HepG2 (cell line): ENCODE results near the gene MYADML2. TPM values are rescaled to one million over a fixed set of nuclear protein-coding genes. Genes with fewer than 3 reads are reported as not detected.

Experiments used
- ATAC-seq: fragments of 200-7000 bp; cut with Tn5 transposase; 3 replicates; pipeline ENCODE4 v1.9.1; 2020; ENCODE audit warnings: mild to moderate bottlenecking, moderate library complexity
- BruUV-seq: library from RNA; stranded (reverse); fragments of 400-500 nt; replicated peaks from 2 replicates; lab custom pipeline; 2021; lab: Mats Ljungman, UMichigan
- CTCF ChIA-PET: fragments of 300-600 bp; formaldehyde crosslinking; extraction: SDS; loops from one replicate; lab custom pipeline; 2021; ENCODE audit warnings: low total read pairs, inconsistent platforms, low intra/inter-chr PET ratio; lab: Yijun Ruan, JAX
- POLR2A ChIA-PET: fragments of 350-600 bp; sonication (Branson Sonifier 250); formaldehyde crosslinking; loops from one replicate; lab custom pipeline; 2020; ENCODE audit warnings: antibody characterized with exemption, inconsistent platforms; lab: Yijun Ruan, JAX
- DNase-seq: peaks from one replicate; pipeline ENCODE4 v3.0.0-alpha.2; 2015; ENCODE audit warnings: low spot score
- FAIRE-seq: peaks from 3 replicates; lab custom pipeline; 2011; peaks lifted over from hg19 to GRCh38; lab: Jason Lieb, UNC
- H2AFZ ChIP-seq: one replicate; pipeline ENCODE4 v1.6.1; 2011; ENCODE audit warnings: low read length, inconsistent platforms
- H3K27ac ChIP-seq: fragments of 300-600 bp; 3 replicates; pipeline ENCODE4 v1.8.0; 2011; ENCODE audit warnings: mixed run types, mild to moderate bottlenecking, mixed read lengths, low read length, inconsistent platforms; ENCODE audit not compliant: insufficient read depth; ENCODE audit errors: extremely low read length
- H3K27me3 ChIP-seq, 2 experiments: fragments of 200-600 bp in 1 of 2; 2 replicates in 1 of 2; 3 replicates in 1 of 2; pipeline versions ENCODE4 v1.6.0 to v1.8.0; 2011; ENCODE audit warnings: low read length in 2 of 2, mild to moderate bottlenecking in 2 of 2, moderate library complexity in 2 of 2, inconsistent platforms in 1 of 2; ENCODE audit not compliant: insufficient read depth in 2 of 2, control insufficient read depth in 1 of 2
- H3K36me3 ChIP-seq, 2 experiments: fragments of 200-600 bp in 1 of 2; replicated peaks in 1 of 2; 2 replicates in 1 of 2; 3 replicates in 1 of 2; pipeline versions ENCODE4 v1.5.1 to v1.8.0; 2011; ENCODE audit warnings: low read length in 2 of 2, inconsistent platforms in 1 of 2; ENCODE audit not compliant: insufficient read depth in 2 of 2, control insufficient read depth in 1 of 2
- H3K4me1 ChIP-seq: 2 replicates; pipeline ENCODE4 v1.5.1; 2012; ENCODE audit warnings: low read length, inconsistent platforms; ENCODE audit not compliant: insufficient read depth
- H3K4me2 ChIP-seq: 2 replicates; pipeline ENCODE4 v1.6.0; 2011; ENCODE audit warnings: low read depth, low read length, inconsistent platforms
- H3K4me3 ChIP-seq, 3 experiments: fragments of 200-600 bp in 1 of 3; sonication (generic), shearing (Covaris generic) in 1 of 3; replicated peaks in 1 of 3; 2 replicates each; pipeline ENCODE4 v1.5.1; 2011 to 2016; ENCODE audit warnings: low read length in 3 of 3, inconsistent platforms in 2 of 3, low read depth in 2 of 3, mild to moderate bottlenecking in 2 of 3, control low read depth in 1 of 3, mixed read lengths in 1 of 3; ENCODE audit not compliant: insufficient read depth in 1 of 3
- H3K79me2 ChIP-seq: one replicate; pipeline ENCODE4 v1.6.1; 2011; ENCODE audit warnings: low read length, inconsistent platforms; ENCODE audit not compliant: insufficient read depth
- H3K9ac ChIP-seq: 2 replicates; pipeline ENCODE4 v1.6.0; 2011; ENCODE audit warnings: mild to moderate bottlenecking, low read depth, low read length, inconsistent platforms; ENCODE audit not compliant: insufficient read depth
- H3K9me3 ChIP-seq: 2 replicates; pipeline ENCODE4 v1.5.1; 2012; ENCODE audit warnings: mild to moderate bottlenecking, low read length
- H4K20me1 ChIP-seq: 2 replicates; pipeline ENCODE4 v1.6.0; 2011; ENCODE audit warnings: inconsistent platforms, mild to moderate bottlenecking, low read length, moderate library complexity; ENCODE audit not compliant: insufficient read depth
- FOSL2 ChIP-seq: sonication (generic); formaldehyde crosslinking; IDR thresholded peaks from 2 replicates; pipeline ENCODE4 v1.4.0; 2020; ENCODE audit warnings: missing genetic modification reagents
- HIC2 ChIP-seq: sonication (generic); formaldehyde crosslinking; IDR thresholded peaks from 2 replicates; pipeline ENCODE4 v1.9.0; 2022; ENCODE audit warnings: low read depth, missing genetic modification reagents
- NFATC3 ChIP-seq: sonication (generic); formaldehyde crosslinking; IDR thresholded peaks from 2 replicates; pipeline ENCODE4 v1.5.1; 2020; ENCODE audit warnings: mild to moderate bottlenecking, missing genetic modification reagents
- NFE2 ChIP-seq: sonication (generic); formaldehyde crosslinking; IDR thresholded peaks from 2 replicates; pipeline ENCODE4 v1.4.0; 2020; ENCODE audit warnings: missing genetic modification reagents
- ZBTB7A ChIP-seq: sonication (generic); formaldehyde crosslinking; IDR thresholded peaks from 2 replicates; pipeline ENCODE4 v1.8.0; 2022; ENCODE audit warnings: mild to moderate bottlenecking, missing genetic modification reagents
- WGBS: methylation state at CpG from one replicate; pipeline ENCODE4 v1.1.6; 2017; ENCODE audit warnings: low lambda C conversion rate; 5-methylcytosine and 5-hydroxymethylcytosine counted together
- in situ Hi-C: cut with HindIII; loops from 2 replicates; pipeline ENCODE4 v1.10.0; 2017; ENCODE audit warnings: low pct_unique_long_range_greater_than_20kb; ENCODE audit not compliant: extremely low pct_ligation_motif_present
- intact Hi-C: fragments of 100-400 bp; cut with micrococcal nuclease; formaldehyde crosslinking; loops from one replicate; pipeline ENCODE4 v1.10.0; 2022; ENCODE audit not compliant: unreplicated experiment
- polyA plus RNA-seq, 8 experiments: library from polyadenylated mRNA; depleted of rRNA in 3 of 8; stranded (reverse) in 7 of 8; unstranded in 1 of 8; fragments of >200 nt; fragmentation: Illumina TruSeq in 4 of 8; extraction: Trizol in 4 of 8; gene quantifications; 2 replicates each; pipeline versions ENCODE4 v1.2.1 to v1.2.3, GENCODE V29; 2011 to 2016; ENCODE audit warnings: low read depth in 4 of 8, missing spikeins in 1 of 8, mixed read lengths in 1 of 8; ENCODE audit not compliant: insufficient read depth in 1 of 8
- total RNA-seq, 5 experiments: library from RNA; depleted of rRNA; stranded (reverse); fragments of >200 nt; fragmentation: Illumina TruSeq; extraction: Trizol; gene quantifications; 2 replicates each; pipeline ENCODE4 v1.2.3, GENCODE V29; 2016; ENCODE audit warnings: low read depth in 1 of 5

MYADML2 gene
- total and polyA plus RNA-seq, 2 of the 13 experiments (the other 11 are each of a cell fraction or from before 2014, with no cell fraction given) = not detected

GRCh38 chr17:81980122-81980521 lies 33.1 kb upstream of the MYADML2 start:
- Histone ChIP-seq H3K4me1 (peaks cover 72% of the 10 kb centered on the region), H3K27ac (peak overlapping the region; percentile 36), H2AFZ (no peak overlapping the region), H3K4me3 (no peak overlapping the region), H3K27me3 (no peaks in the 10 kb centered on the region), H3K9ac (no peak overlapping the region), H3K9me3 (no peaks in the 10 kb centered on the region), H3K4me2 (no peak overlapping the region), H4K20me1 (no peaks in the 10 kb centered on the region), H3K79me2 (peaks cover 26% of the 10 kb centered on the region), H3K36me3 (peaks cover 9 to 30% of the 10 kb centered on the region in 2 experiments)
- intact Hi-C loops = no loop called here
- ATAC-seq (no peak), DNase-seq (no peak), FAIRE-seq (no peak)
- 0 out of 2 replicates have a peak, but pooled peaks have one; percentile 27 for TF ChIP-seq NFATC3 (CRISPR knock-in tag)
- TF ChIP-seq FOSL2 = peak; percentile 87
- peak; percentile 64; the same call in 1 of the 2 replicates for TF ChIP-seq HIC2 (CRISPR knock-in tag)
- TF ChIP-seq NFE2 (CRISPR knock-in tag) = no peak; the same call in 1 of the 2 replicates
- no peak for TF ChIP-seq ZBTB7A (CRISPR knock-in tag)
- ChIA-PET POLR2A (interaction anchor here (1.0 to 14.1 kb wide), 5 partner anchors 9 to 43 kb away, joined by 4 to 382 read pairs (median 103); partner anchors contain the start of genes CENPX, LRRC45 and NOTUM), CTCF (interaction anchor here (5.6 kb wide), 1 partner anchor 20 kb away, joined by 25 read pairs; the partner anchor contains the start of gene NOTUM)
- 99% methylated on average over 4 of the region's 4 CpGs for WGBS
- BruUV-seq = no TSS peak
- in situ Hi-C loops = no loop called here
